ENCODE data around the gene NACA.

DNA sequence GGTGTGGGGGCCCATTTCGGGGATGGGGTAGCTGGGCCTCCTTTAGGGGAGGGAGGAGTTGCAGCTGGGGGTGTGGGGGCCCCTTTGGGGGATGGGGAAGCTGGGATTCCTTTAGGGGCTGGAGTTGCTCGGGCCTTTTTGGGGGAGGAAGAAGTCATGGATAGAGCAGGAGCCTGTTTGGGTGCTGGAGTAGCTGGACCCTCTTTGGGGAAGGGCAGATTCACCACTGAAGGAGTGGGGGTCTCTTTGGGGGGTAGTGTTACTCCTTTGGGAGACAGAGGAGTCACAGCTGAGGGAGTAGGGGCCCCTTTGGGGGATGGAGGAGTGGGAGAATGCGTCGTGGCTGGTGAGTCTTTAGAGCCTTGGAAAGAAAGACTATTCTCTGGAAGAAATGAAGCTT lies 6.5 kb downstream of the NACA start:
- TF ChIP-seq, protein P1, sequence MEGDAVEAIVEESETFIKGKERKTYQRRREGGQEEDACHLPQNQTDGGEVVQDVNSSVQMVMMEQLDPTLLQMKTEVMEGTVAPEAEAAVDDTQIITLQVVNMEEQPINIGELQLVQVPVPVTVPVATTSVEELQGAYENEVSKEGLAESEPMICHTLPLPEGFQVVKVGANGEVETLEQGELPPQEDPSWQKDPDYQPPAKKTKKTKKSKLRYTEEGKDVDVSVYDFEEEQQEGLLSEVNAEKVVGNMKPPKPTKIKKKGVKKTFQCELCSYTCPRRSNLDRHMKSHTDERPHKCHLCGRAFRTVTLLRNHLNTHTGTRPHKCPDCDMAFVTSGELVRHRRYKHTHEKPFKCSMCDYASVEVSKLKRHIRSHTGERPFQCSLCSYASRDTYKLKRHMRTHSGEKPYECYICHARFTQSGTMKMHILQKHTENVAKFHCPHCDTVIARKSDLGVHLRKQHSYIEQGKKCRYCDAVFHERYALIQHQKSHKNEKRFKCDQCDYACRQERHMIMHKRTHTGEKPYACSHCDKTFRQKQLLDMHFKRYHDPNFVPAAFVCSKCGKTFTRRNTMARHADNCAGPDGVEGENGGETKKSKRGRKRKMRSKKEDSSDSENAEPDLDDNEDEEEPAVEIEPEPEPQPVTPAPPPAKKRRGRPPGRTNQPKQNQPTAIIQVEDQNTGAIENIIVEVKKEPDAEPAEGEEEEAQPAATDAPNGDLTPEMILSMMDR (optimal IDR thresholded peaks at IDR 0.05 in 1 of 3, IDR thresholded peaks at IDR 0.05 in 1 of 3, conservative IDR thresholded peaks at IDR 0.05 in 1 of 3; ENCODE audit: extremely low read depth in 1 of 3, insufficient read depth in 2 of 3, low read length in 3 of 3), result no peak
- TF ChIP-seq EZH2 (IDR thresholded peaks at IDR 0.05; ENCODE audit: low read length), result no peak
